Measurements from ENCODE around the gene ZNF25. TPM values are rescaled to one million over a fixed set of nuclear protein-coding genes. Genes with fewer than 3 reads are reported as not detected.

ZNF25 gene
- total RNA-seq, 1 experiment from 2014 or later = 0.44 TPM

- TF ChIP-seq RELA (CRISPR knock-in tag; IDR thresholded peaks at IDR 0.05; ENCODE audit: borderline replicate concordance) (no peak), EMX1 (CRISPR knock-in tag; IDR thresholded peaks at IDR 0.05) (no peak), ZSCAN18 (CRISPR knock-in tag; IDR thresholded peaks at IDR 0.05) (no peak), MXD4 (CRISPR knock-in tag; IDR thresholded peaks at IDR 0.05; ENCODE audit: borderline replicate concordance) (no peak), ZNF532 (CRISPR knock-in tag; IDR thresholded peaks at IDR 0.05; ENCODE audit: borderline replicate concordance) (no peak), ZNF232 (CRISPR knock-in tag; IDR thresholded peaks at IDR 0.05) (no peak), FOXK1 (CRISPR knock-in tag; IDR thresholded peaks at IDR 0.05) (no peak), NR2C2 (CRISPR knock-in tag; IDR thresholded peaks at IDR 0.05) (no peak), ARID4B (CRISPR knock-in tag; IDR thresholded peaks at IDR 0.05; ENCODE audit: borderline replicate concordance) (no peak), TCF7 (CRISPR knock-in tag; IDR thresholded peaks at IDR 0.05; ENCODE audit: low read depth) (no peak)
Measured at GRCh38 chr10:37960591-37961137, 15.8 kb downstream of the ZNF25 start (continued).

GRCh38 chr10:37957841-37958240 is 18.6 kb downstream of the ZNF25 start:
- no peak for DNase-seq (ENCODE audit: low spot score)
- CTCF ChIA-PET = no interaction called here
- H3K4me1 Mint-ChIP-seq = no peaks in the 10 kb centered on the region
- no peak overlapping the region for H3K4me3 Mint-ChIP-seq
- H3K27me3 Mint-ChIP-seq (ENCODE audit: low read depth) = peaks cover 19% of the 10 kb centered on the region
- H3K27ac Mint-ChIP-seq = no peak overlapping the region
- POLR2A ChIA-PET = no interaction called here
- TF ChIP-seq GRHL2 (CRISPR knock-in tag; IDR thresholded peaks at IDR 0.05; ENCODE audit: insufficient replicate concordance, severe bottlenecking) (no peak), SMAD4 (CRISPR knock-in tag; IDR thresholded peaks at IDR 0.05) (no peak), ZNF121 (CRISPR knock-in tag; IDR thresholded peaks at IDR 0.05) (no peak), ZNF138 (CRISPR knock-in tag; conservative IDR thresholded peaks at IDR 0.05) (no peak), JUN (CRISPR knock-in tag; IDR thresholded peaks at IDR 0.05) (no peak), ZNF423 (CRISPR knock-in tag; IDR thresholded peaks at IDR 0.05) (no peak), SOX15 (CRISPR knock-in tag; IDR thresholded peaks at IDR 0.05) (no peak), HMGXB4 (CRISPR knock-in tag; IDR thresholded peaks at IDR 0.05) (no peak), CREB1 (CRISPR knock-in tag; IDR thresholded peaks at IDR 0.05) (no peak), TCF7 (CRISPR knock-in tag; IDR thresholded peaks at IDR 0.05; ENCODE audit: low read depth) (no peak), E2F4 (CRISPR knock-in tag; IDR thresholded peaks at IDR 0.05; ENCODE audit: borderline replicate concordance, low read depth) (no peak), RELA (CRISPR knock-in tag; IDR thresholded peaks at IDR 0.05; ENCODE audit: borderline replicate concordance) (no peak), SP1 (CRISPR knock-in tag; conservative IDR thresholded peaks at IDR 0.05) (no peak)
- H3K9me3 Mint-ChIP-seq = peaks cover 73% of the 10 kb centered on the region
- no peak for ATAC-seq
- H3K36me3 Mint-ChIP-seq = peaks cover 70% of the 10 kb centered on the region
